Ovary (tissue), 9 donors: ENCODE measurements around the gene ISYNA1. TPM values are rescaled to one million over a fixed set of nuclear protein-coding genes. Genes with fewer than 3 reads are reported as not detected.

Experiments used
- DNase-seq, 5 donors: peaks; one replicate each; pipeline ENCODE4 v3.0.0-alpha.2; 2019 to 2020
- H3K27ac ChIP-seq, 2 donors: fragments of 200-600 bp; one replicate each; pipeline versions ENCODE4 v1.5.1 to v1.8.0; 2019 to 2022
- H3K27me3 ChIP-seq: fragments of 200-600 bp; one replicate; pipeline ENCODE4 v1.8.0; 2022
- H3K36me3 ChIP-seq: fragments of 200-600 bp; sonication (generic); one replicate; pipeline ENCODE4 v1.5.1; 2019
- H3K4me1 ChIP-seq: one replicate; pipeline ENCODE4 v1.8.1; 2013; ENCODE audit warnings: mild to moderate bottlenecking, moderate library complexity; ENCODE audit not compliant: insufficient read depth
- H3K4me3 ChIP-seq: fragments of 200-600 bp; sonication (generic); one replicate; pipeline ENCODE4 v1.5.1; 2017
- H3K9me3 ChIP-seq, 2 donors: fragments of 200-600 bp in 1 of 2; sonication (generic) in 1 of 2; one replicate each; pipeline versions ENCODE4 v1.5.1 to v1.8.1; 2013 to 2019; ENCODE audit warnings: mild to moderate bottlenecking in 1 of 2, moderate library complexity in 1 of 2
- EP300 ChIP-seq: sonication (generic); formaldehyde crosslinking; IDR thresholded peaks from one replicate; pipeline ENCODE4 v1.6.1; 2017; ENCODE audit warnings: antibody characterized with exemption
- POLR2A ChIP-seq: fragments of 450-650 bp; IDR thresholded peaks from one replicate; pipeline ENCODE4 v1.6.1; 2017; ENCODE audit warnings: antibody characterized with exemption, mild to moderate bottlenecking, moderate library complexity
- WGBS, 3 donors: extraction: QIAGEN DNeasy Blood & Tissue Kit in 1 of 3; methylation state at CpG; one replicate each; pipeline versions ENCODE4 v1.1.5 to v1.1.7; 2013 to 2017; 5-methylcytosine and 5-hydroxymethylcytosine counted together
- intact Hi-C, 4 donors: fragments of 100-400 bp; cut with DNase I; formaldehyde crosslinking; loops; one replicate each; pipeline versions ENCODE4 v1.11.0 to v1.15.1; 2022 to 2023
- polyA plus RNA-seq, 2 donors: library from polyadenylated mRNA; stranded (reverse); fragments of 200-250 nt in 1 of 2; fragments of 350-450 nt in 1 of 2; fragmentation: Illumina TruSeq in 1 of 2; extraction: RNeasy Lipid Tissue Mini Kit (QIAGEN cat#74804) in 1 of 2; gene quantifications; one replicate each; pipeline ENCODE4 v1.2.3, GENCODE V29; 2013 to 2014
- total RNA-seq, 7 donors: library from RNA; depleted of rRNA in 2 of 7; stranded (reverse); fragments of >200 nt in 2 of 7; fragmentation: NEBNext Ultra II Directional in 3 of 7; extraction: Animal tissue kit (Norgen Biotek cat#: 25700) in 3 of 7; gene quantifications; one replicate each; pipeline versions ENCODE4 v1.1.0 to v1.2.4, GENCODE V29; 2016 to 2023
- TF ChIP-seq, protein P1 (sequence below), 3 donors: fragments of 450-650 bp in 2 of 3; fragments of 200-600 bp in 1 of 3; IDR thresholded peaks; one replicate each; pipeline versions ENCODE4 v1.5.1 to v1.8.0; 2016 to 2022; ENCODE audit warnings: antibody characterized with exemption in 3 of 3, mild to moderate bottlenecking in 1 of 3
- donor health status: DM: no; HTN: no; CAD: no; lungs with moderate emphysema.
- donor health status: DM: no; HTN: no; CAD: no.
- donor health status: Bipolar disorder and iron deficiency.
- donor health status: DM: yes; HTN: yes; CAD: no.
- donor health status: DM: no; HTN: no; CAD: no.
- donor health status: DM: yes; HTN: yes; CAD: no.

ISYNA1 gene
- total and polyA plus RNA-seq, 9 donors = 9.6 to 345 (median 183) TPM

- intact Hi-C loops = no loop called here
- no peak overlapping the region for H3K4me3 ChIP-seq
- 74 to 84% (median 79%) methylated on average over 9 of the region's 9 CpGs for WGBS, 3 donors
- TF ChIP-seq EP300 (no peak), POLR2A (no peak)
- H3K9me3 ChIP-seq = no peaks in the 10 kb centered on the region
- no peaks in the 10 kb centered on the region for H3K27me3 ChIP-seq
- H3K4me1 ChIP-seq = peaks cover 12% of the 10 kb centered on the region
- no peak for DNase-seq
- H3K27ac ChIP-seq = peak overlapping the region in 1 of 2 donors; percentile 90
- no peaks in the 10 kb centered on the region for H3K36me3 ChIP-seq
Observed at GRCh38 chr19:18439910-18440237, 1.9 kb upstream of the ISYNA1 start.

- no peak for TF ChIP-seq EP300
- TF ChIP-seq POLR2A = no peak
- TF ChIP-seq, protein P1, sequence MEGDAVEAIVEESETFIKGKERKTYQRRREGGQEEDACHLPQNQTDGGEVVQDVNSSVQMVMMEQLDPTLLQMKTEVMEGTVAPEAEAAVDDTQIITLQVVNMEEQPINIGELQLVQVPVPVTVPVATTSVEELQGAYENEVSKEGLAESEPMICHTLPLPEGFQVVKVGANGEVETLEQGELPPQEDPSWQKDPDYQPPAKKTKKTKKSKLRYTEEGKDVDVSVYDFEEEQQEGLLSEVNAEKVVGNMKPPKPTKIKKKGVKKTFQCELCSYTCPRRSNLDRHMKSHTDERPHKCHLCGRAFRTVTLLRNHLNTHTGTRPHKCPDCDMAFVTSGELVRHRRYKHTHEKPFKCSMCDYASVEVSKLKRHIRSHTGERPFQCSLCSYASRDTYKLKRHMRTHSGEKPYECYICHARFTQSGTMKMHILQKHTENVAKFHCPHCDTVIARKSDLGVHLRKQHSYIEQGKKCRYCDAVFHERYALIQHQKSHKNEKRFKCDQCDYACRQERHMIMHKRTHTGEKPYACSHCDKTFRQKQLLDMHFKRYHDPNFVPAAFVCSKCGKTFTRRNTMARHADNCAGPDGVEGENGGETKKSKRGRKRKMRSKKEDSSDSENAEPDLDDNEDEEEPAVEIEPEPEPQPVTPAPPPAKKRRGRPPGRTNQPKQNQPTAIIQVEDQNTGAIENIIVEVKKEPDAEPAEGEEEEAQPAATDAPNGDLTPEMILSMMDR (IDR thresholded peaks at IDR 0.05) = no peak
- H3K4me1 ChIP-seq = peaks cover 12% of the 10 kb centered on the region
- intact Hi-C loops = no loop called here
- H3K4me3 ChIP-seq = no peak overlapping the region
- no peaks in the 10 kb centered on the region for H3K9me3 ChIP-seq
- DNase-seq = peak; percentile 64 to 72 (median 70)
- no peaks in the 10 kb centered on the region for H3K36me3 ChIP-seq
- WGBS, 3 donors = 29 to 39% (median 33%) methylated on average over 13 of the region's 13 CpGs
- peak overlapping the region; percentile 53 to 90 for H3K27ac ChIP-seq
- no peaks in the 10 kb centered on the region for H3K27me3 ChIP-seq
Observed at GRCh38 chr19:18439025-18439909, 1.3 kb upstream of the ISYNA1 start.

- peak; percentile 84 to 91 (median 88) for DNase-seq
- WGBS, 3 donors = 1 to 10% (median 3%) methylated on average over 24 of the region's 24 CpGs
- intact Hi-C loops = no loop called here
Observed at GRCh38 chr19:18438331-18439024, 545 bp upstream of the ISYNA1 start.

DNA sequence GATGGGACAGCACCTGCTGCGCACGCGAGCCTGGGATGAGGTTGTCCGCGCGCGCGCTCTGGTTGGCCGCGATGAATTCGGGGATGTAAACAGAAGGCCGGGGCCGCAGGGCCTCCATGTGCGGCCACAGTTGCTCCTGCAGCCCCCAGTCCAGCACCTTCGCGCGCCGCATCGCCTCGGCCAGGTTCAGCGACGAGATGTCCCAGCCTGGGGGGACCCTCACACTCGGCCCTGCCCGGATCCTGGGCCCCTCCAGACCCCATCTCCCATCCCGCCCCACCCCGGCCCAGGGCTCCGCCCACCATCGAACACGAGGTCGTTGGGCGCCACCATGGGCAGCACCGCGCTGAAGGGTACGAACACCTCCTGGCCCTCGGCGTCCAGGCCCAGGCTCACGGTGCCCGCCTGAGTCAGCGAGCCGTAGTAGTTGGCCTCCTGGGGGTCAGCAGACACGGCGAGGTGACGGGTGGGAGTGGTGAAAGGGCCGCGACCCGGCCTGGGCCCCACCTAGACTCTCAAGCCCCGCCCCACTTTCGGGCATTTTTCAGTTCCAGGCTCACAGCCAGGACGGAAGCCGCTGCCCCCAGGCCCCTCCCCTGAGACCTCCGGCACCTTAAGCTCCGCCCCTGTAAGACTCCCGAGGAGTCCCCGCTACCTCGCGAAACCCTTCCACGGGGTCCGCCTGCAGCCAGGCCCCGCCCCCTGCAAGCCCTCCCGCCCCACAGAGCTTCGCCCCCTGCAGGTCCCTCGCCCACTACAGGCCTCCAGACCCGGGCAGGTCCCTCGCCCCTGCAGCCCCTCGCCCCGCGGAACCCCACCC is 1.1 kb downstream of the ISYNA1 start:
- intact Hi-C loops = no loop called here
- whole genome bisulfite sequencing, 3 donors = 21 to 37% (median 24%) methylated on average over 53 to 67 of the region's 67 CpGs
- DNase-seq = peak; percentile 90 to 93 (median 92)
- Histone ChIP-seq H3K4me1 (peaks cover 22% of the 10 kb centered on the region), H3K27ac (peak overlapping the region; percentile 81 to 90), H3K9me3 (no peaks in the 10 kb centered on the region), H3K36me3 (no peaks in the 10 kb centered on the region), H3K4me3 (peak overlapping the region; percentile 68), H3K27me3 (no peaks in the 10 kb centered on the region)
- TF ChIP-seq, protein P1 (IDR thresholded peaks at IDR 0.05) = no peak
- no peak for TF ChIP-seq POLR2A
- no peak for TF ChIP-seq EP300

More at GRCh38 chr19:18438331-18439024, 545 bp upstream of the ISYNA1 start:
- Histone ChIP-seq H3K4me3 (peak overlapping the region; percentile 68), H3K4me1 (peaks cover 12% of the 10 kb centered on the region), H3K9me3 (no peaks in the 10 kb centered on the region), H3K36me3 (no peaks in the 10 kb centered on the region), H3K27ac (peak overlapping the region; percentile 53 to 90), H3K27me3 (no peaks in the 10 kb centered on the region)
- peak; percentile 22 for TF ChIP-seq POLR2A
- TF ChIP-seq EP300 = no peak
- TF ChIP-seq, protein P1 (IDR thresholded peaks at IDR 0.05) = no peak
